ENCODE results near the gene DNAAF3.

DNA sequence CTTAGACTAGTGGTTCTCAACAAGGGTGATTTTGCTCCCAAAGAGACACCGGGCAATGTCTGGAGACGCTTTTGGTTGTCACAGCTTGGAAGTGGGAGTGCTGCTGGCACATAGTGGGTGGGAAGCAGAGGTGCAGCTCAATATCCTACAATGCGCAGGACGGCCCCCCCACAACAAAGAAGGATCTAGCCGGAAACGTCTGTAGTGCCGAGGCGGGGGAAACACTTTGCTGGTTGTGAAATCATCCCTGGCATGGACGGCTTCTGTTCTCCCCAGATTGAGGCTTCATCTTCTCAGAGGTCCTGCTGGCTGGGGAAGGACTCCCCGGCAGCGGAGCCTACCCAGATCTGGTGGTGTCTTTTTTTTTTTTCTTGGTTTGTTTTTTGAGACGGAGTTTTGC lies 27.1 kb upstream of the DNAAF3 start:
- TF ChIP-seq, protein P1, sequence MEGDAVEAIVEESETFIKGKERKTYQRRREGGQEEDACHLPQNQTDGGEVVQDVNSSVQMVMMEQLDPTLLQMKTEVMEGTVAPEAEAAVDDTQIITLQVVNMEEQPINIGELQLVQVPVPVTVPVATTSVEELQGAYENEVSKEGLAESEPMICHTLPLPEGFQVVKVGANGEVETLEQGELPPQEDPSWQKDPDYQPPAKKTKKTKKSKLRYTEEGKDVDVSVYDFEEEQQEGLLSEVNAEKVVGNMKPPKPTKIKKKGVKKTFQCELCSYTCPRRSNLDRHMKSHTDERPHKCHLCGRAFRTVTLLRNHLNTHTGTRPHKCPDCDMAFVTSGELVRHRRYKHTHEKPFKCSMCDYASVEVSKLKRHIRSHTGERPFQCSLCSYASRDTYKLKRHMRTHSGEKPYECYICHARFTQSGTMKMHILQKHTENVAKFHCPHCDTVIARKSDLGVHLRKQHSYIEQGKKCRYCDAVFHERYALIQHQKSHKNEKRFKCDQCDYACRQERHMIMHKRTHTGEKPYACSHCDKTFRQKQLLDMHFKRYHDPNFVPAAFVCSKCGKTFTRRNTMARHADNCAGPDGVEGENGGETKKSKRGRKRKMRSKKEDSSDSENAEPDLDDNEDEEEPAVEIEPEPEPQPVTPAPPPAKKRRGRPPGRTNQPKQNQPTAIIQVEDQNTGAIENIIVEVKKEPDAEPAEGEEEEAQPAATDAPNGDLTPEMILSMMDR (IDR thresholded peaks at IDR 0.05) = no peak
- TF ChIP-seq POLR2AphosphoS5 (IDR thresholded peaks at IDR 0.05) = no peak

Measured in suprapubic skin (tissue), 3 donors.